Spinal cord (tissue), 10 donors: ENCODE measurements around the gene CAMK2G. TPM values are rescaled to one million over a fixed set of nuclear protein-coding genes. Genes with fewer than 3 reads are reported as not detected.
"Not testable (repeated sequence)": the region's sequence is repeated elsewhere in the genome, so short reads cannot be mapped to it uniquely, and the experiment has no call there.

Source experiments
- DNase-seq, 6 donors: peaks; one replicate each; pipeline versions ENCODE4 v3.0.0 to v3.0.0-alpha.2; 2013 to 2015; ENCODE audit warnings: low spot score in 6 of 6, low read depth in 4 of 6
- H3K27ac ChIP-seq: one replicate; pipeline ENCODE4 v1.5.1; 2013; ENCODE audit warnings: low read depth, low read length, control low read depth
- H3K27me3 ChIP-seq: one replicate; pipeline ENCODE4 v1.6.1; 2013; ENCODE audit warnings: low read length; ENCODE audit not compliant: control insufficient read depth, insufficient read depth
- H3K36me3 ChIP-seq: one replicate; pipeline ENCODE4 v1.6.1; 2013; ENCODE audit warnings: low read length; ENCODE audit not compliant: control insufficient read depth, insufficient read depth
- H3K4me1 ChIP-seq: one replicate; pipeline ENCODE4 v1.6.1; 2013; ENCODE audit warnings: low read length; ENCODE audit not compliant: control insufficient read depth, insufficient read depth
- H3K4me3 ChIP-seq: one replicate; pipeline ENCODE4 v1.5.1; 2013; ENCODE audit warnings: low read depth, low read length, control low read depth
- H3K9me3 ChIP-seq: one replicate; pipeline ENCODE4 v1.6.1; 2013; ENCODE audit warnings: low read length; ENCODE audit not compliant: control insufficient read depth, insufficient read depth
- WGBS: methylation state at CpG from one replicate; pipeline ENCODE4 v1.1.5; 2013; ENCODE audit warnings: missing lambda C conversion rate; ENCODE audit not compliant: insufficient coverage; 5-methylcytosine and 5-hydroxymethylcytosine counted together
- polyA plus RNA-seq, 2 donors: library from polyadenylated mRNA; unstranded; fragments of 120-200 nt; gene quantifications; one replicate each; pipeline ENCODE4 v1.2.1, GENCODE V29; 2013; ENCODE audit not compliant: insufficient read length in 2 of 2
- total RNA-seq, 2 donors: library from RNA; depleted of rRNA in 1 of 2; stranded (reverse); fragments of 120-200 nt in 1 of 2; fragments of >200 nt in 1 of 2; gene quantifications; one replicate each; pipeline versions ENCODE4 v1.2.3 to v1.2.4, GENCODE V29; 2013 to 2014
- donor health status: healthy.

CAMK2G gene
- total and polyA plus RNA-seq, 4 donors = 49.8 to 147 (median 113) TPM

DNA sequence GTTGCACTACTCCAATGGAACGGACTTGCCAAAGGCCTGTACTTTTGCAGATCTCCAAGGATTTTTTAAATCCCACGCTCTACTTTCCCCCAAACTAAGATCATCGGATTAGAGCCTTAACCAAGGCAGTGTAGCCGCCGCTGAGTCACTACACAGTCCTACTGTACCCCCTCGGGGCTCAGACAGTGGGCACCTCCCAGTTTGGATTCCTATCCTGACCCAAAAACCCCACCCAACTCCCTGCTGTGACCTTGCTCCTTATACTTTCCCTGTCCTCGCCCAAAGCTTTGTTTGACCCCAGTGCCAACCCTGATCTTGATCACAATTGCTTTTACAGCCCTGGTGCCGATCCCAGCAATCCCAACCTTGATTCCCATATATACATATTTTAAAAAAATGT lies 19.1 kb upstream of the CAMK2G start:
- no peaks in the 10 kb centered on the region for H3K27me3 ChIP-seq
- 90% methylated on average over 6 of the region's 8 CpGs for WGBS

DNA sequence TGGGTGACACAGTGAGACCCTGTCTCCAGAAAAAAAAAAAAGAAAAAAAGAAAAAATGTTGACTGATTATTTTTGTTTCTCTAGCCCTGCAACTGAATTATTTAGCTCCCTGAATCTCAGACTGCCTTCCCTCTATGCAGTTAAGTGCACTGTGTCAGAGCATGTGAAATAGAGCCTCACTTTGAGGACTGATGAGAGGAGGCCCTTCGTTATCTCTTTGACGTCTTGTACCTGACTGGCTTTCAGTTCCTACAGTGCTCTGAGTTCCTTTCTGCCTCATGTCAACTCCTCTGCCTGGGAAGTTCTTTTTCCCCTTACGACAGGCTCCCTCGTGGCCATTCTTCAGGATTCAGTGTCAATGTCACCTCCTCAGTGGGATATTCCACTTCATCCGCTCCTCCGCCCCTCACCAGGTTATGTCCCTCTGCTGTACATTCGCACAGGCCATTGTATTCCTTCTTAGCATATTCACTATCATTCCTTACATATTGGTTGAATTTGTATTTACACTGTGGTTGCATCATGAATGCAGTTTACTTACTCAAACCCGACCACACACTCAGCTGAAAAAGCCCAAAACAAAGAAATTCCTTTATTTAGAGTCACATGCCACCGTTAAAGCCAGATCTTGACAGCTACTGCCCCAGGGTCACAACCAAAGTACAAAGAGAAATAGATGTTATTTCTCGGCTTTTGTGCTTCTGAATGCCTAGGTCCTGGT lies 18.1 kb upstream of the CAMK2G start:
- Histone ChIP-seq H3K27ac (no peak overlapping the region), H3K4me1 (peaks cover 18% of the 10 kb centered on the region), H3K36me3 (no peaks in the 10 kb centered on the region), H3K27me3 (no peaks in the 10 kb centered on the region), H3K9me3 (no peaks in the 10 kb centered on the region), H3K4me3 (no peak overlapping the region)
- DNase-seq = no peak
- 42% methylated on average over 4 of the region's 10 CpGs for WGBS

More for the DNA sequence above, 19.1 kb upstream of the CAMK2G start:
- H3K36me3 ChIP-seq = no peaks in the 10 kb centered on the region
- H3K27ac ChIP-seq = no peak overlapping the region
- no peak overlapping the region for H3K4me3 ChIP-seq
- H3K9me3 ChIP-seq = no peaks in the 10 kb centered on the region
- H3K4me1 ChIP-seq = peaks cover 8% of the 10 kb centered on the region
- DNase-seq = no peak

DNA sequence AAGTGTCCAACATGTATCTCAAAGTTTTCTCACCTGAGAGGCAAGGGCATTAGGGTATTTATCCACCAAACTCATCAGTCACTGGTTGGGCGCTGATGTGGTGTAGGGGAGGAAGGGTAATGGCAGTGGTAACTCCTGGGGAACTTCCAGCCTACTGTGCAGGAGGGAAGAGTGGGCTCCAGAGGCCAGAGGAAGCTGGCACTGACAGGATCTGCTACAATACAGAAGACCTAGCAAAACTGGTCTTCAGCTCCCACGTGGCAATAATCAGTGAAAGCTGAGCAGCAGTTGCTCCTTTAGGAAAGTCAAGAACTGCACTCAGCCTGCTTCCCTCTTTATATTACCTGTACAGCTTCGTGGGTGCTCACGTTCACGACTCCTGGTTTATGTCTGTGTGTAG lies 17.2 kb upstream of the CAMK2G start:
- Histone ChIP-seq H3K4me3 (no peak overlapping the region), H3K4me1 (peaks cover 27% of the 10 kb centered on the region), H3K9me3 (no peaks in the 10 kb centered on the region), H3K27me3 (no peaks in the 10 kb centered on the region), H3K36me3 (no peaks in the 10 kb centered on the region), H3K27ac (no peak overlapping the region)
- DNase-seq = no peak
- WGBS = 40% methylated on average over 1 of the region's 5 CpGs

DNA sequence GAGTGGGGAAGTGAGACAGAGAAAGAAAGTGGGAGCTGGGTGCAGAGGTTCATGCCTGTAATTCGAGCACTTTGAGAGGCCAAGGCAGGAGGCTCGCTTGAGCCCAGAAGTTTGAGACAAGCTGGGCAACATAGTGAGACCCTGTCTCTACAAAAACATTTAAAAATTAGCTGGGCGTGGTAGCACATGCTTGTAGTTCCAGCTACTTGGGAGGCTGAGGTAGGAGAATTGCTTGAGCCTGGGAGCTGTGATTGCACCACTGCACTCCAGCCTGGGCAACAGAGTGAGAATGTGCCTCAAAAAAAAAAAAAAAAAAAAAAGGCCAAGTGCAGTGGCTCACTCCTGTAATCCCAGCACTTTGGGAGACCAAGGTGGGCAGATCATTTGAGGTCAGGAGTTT lies 16.5 kb upstream of the CAMK2G start:
- H3K36me3 ChIP-seq, H3K9me3 ChIP-seq, H3K27me3 ChIP-seq, H3K4me3 ChIP-seq, H3K27ac ChIP-seq, DNase-seq: not testable (repeated sequence)
- 50% methylated on average over 2 of the region's 3 CpGs for WGBS
- peaks cover 31% of the 10 kb centered on the region for H3K4me1 ChIP-seq

DNA sequence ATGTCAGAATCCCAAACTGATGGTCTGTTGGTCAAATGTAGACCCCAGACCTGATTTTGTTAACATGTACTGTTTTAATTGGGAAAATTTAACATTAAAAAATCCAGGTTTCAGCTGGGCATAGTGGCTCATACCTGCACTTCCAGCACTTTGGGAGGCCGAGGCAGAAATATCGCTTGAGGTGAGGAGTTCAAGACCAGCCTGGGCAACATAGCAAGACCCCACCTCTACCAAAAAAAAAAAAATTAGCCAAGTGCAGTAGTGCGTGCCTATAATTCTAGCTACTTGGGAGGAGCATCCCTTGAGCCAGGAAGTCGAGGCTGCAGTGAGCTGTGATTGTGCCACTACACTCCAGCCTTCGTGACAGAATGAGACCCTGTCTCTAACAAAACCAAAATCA lies 15.9 kb upstream of the CAMK2G start:
- Histone ChIP-seq H3K4me3 (no peak overlapping the region), H3K36me3 (no peaks in the 10 kb centered on the region), H3K9me3 (no peaks in the 10 kb centered on the region), H3K4me1 (peaks cover 31% of the 10 kb centered on the region), H3K27ac (no peak overlapping the region), H3K27me3 (no peaks in the 10 kb centered on the region)
- DNase-seq = no peak
- 100% methylated on average over 1 of the region's 5 CpGs for WGBS

DNA sequence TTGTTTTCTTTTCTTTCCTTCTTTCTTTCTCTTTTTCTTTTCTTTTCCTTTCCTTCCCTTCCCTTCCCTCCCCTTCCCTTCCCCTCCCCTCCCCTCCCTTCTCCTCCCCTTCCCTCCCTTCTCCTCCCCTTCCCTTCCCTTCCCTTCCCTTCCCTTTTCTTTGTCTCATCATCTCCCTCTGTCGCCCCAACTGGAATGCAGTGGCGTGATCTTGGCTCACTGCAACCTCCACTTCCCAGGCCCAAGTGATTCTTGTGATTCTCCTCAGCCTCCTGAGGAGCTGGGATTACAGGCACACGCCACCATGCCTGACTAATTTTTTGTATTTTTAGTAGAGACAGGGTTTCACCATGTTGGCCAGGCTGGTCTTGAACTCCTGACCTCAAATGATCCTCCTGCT lies 15.1 kb upstream of the CAMK2G start:
- H3K27ac ChIP-seq, DNase-seq: not testable (repeated sequence)
- WGBS = 70% methylated on average over 2 of the region's 3 CpGs

DNA sequence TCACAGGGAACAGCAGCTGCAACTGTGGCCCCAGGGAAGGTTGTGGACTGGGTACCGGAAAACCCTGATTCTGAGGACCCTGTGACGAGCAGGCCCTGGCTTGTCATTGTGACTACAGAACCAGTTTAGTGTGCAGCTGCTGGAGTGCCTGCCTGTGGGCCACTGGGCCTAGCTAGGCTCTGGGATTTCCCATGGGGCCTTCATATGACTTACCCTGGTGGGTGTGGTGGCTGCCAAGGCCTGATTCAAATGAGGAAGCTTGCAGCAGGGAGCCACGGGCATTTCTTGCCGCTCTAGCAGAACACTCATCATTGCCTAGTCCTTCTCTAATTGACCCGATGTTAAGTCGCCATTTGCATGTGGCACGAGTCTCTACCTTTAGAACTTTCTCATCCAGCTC lies 14.7 kb upstream of the CAMK2G start:
- 60% methylated on average over 7 of the region's 7 CpGs for WGBS
- no peak for DNase-seq

More for the DNA sequence above, 15.1 kb upstream of the CAMK2G start:
- peaks cover 31% of the 10 kb centered on the region for H3K4me1 ChIP-seq
- not testable (repeated sequence) for H3K9me3 ChIP-seq, H3K27me3 ChIP-seq, H3K36me3 ChIP-seq, H3K4me3 ChIP-seq

DNA sequence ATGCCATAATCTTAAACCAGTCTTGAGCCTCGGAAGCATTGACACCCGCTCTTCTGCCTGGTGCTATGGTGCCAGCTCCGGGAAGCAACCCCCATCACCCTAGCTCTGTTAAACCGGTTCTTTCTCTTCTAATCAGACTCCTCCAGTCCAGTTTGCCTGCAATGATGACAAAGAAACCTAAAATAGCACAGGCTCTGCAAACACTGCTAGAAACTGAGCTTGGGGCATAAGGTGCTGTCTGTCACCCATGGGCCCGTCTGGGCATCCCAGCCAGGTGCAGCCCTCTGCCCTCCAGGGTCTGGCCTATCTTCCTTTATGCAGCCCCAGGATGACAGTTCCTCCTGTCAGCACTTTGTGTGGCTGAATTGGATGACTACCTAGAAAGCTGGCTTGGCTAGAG lies 14.2 kb upstream of the CAMK2G start:
- Histone ChIP-seq H3K27ac (peak overlapping the region; percentile 89), H3K36me3 (no peaks in the 10 kb centered on the region)

More for the DNA sequence above, 14.7 kb upstream of the CAMK2G start:
- Histone ChIP-seq H3K36me3 (no peaks in the 10 kb centered on the region), H3K4me3 (no peak overlapping the region), H3K27me3 (no peaks in the 10 kb centered on the region), H3K4me1 (peaks cover 31% of the 10 kb centered on the region), H3K9me3 (no peaks in the 10 kb centered on the region), H3K27ac (no peak overlapping the region)

DNA sequence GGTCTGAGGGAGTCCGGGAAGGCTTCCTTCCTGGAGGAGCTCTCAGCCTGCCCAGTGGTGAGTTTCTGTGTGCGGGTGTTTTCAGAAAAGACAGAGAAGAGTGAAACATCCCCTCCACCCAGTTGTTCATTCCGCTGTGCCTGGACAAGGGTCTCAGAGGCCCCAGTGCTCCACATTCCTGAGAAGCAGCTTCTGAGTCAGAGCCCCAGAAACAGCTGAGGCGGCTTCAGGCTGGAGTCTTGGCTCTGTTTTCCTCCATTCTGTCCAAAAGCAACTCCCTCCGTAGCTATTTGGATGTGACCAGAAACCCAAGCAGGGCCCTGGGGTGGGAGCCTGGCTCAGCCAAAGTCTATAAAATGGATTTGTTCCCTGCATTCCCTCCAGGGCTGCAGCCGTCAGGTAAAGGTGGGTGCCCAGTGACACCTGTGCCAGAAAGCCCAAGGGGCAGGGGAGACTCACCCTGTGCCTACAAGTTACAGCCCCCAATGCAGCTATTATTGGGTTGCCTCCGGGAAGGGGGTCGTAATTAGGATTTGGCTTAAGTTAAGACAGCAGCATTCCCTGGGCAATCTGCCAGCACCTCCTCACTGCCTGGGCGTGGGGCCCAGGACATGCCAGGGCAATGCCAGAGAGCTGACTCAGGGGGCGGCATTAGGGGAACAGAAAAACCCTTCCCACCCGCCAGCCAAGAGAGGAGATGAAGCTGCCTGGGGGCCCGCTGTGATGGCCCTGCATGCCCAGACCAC lies 13.1 kb upstream of the CAMK2G start:
- no peaks in the 10 kb centered on the region for H3K27me3 ChIP-seq
- DNase-seq = peak in 5 of 6 donors; percentile 78 to 96 (median 80)
- H3K36me3 ChIP-seq = no peaks in the 10 kb centered on the region
- peaks cover 31% of the 10 kb centered on the region for H3K4me1 ChIP-seq
- H3K4me3 ChIP-seq = no peak overlapping the region
- H3K27ac ChIP-seq = peak overlapping the region; percentile 89
- no peaks in the 10 kb centered on the region for H3K9me3 ChIP-seq
- WGBS = 25% methylated on average over 8 of the region's 12 CpGs

More for the DNA sequence above, 14.2 kb upstream of the CAMK2G start:
- Histone ChIP-seq H3K9me3 (no peaks in the 10 kb centered on the region), H3K27me3 (no peaks in the 10 kb centered on the region), H3K4me3 (no peak overlapping the region), H3K4me1 (peaks cover 31% of the 10 kb centered on the region)
- DNase-seq = no peak
- 85% methylated on average over 5 of the region's 5 CpGs for WGBS
